Heart left ventricle (tissue), 16 donors: ENCODE results near the gene ZNF202. TPM values are rescaled to one million over a fixed set of nuclear protein-coding genes. Genes with fewer than 3 reads are reported as not detected.
A peak's percentile ranks its signal among the peaks of the same experiment; 100 is the strongest.

ENCODE experiments used
- ATAC-seq, 4 donors: fragments of 200-7000 bp; cut with Tn5 transposase; one replicate each; pipeline ENCODE4 v1.9.1; 2020 to 2022; ENCODE audit warnings: moderate library complexity in 4 of 4, mild to moderate bottlenecking in 3 of 4, moderate number of reproducible peaks in 1 of 4
- DNase-seq, 5 donors: peaks; one replicate each; pipeline ENCODE4 v3.0.0-alpha.2; 2020
- H3K27ac ChIP-seq, 12 donors: fragments of 200-600 bp; sonication (generic) in 4 of 12; one replicate each; pipeline versions ENCODE4 v1.5.0 to v1.8.0; 2016 to 2022; ENCODE audit warnings: mild to moderate bottlenecking in 2 of 12
- H3K27me3 ChIP-seq, 9 donors: fragments of 200-600 bp; sonication (generic) in 2 of 9; one replicate each; pipeline versions ENCODE4 v1.5.1 to v1.8.0; 2016 to 2022; ENCODE audit warnings: mild to moderate bottlenecking in 3 of 9
- H3K36me3 ChIP-seq, 9 donors: fragments of 200-600 bp; sonication (generic) in 2 of 9; one replicate each; pipeline versions ENCODE4 v1.5.0 to v1.8.0; 2018 to 2022; ENCODE audit warnings: mild to moderate bottlenecking in 2 of 9
- H3K4me1 ChIP-seq, 12 donors: fragments of 200-600 bp; sonication (generic) in 4 of 12; one replicate each; pipeline versions ENCODE4 v1.5.0 to v1.8.0; 2016 to 2022; ENCODE audit warnings: mild to moderate bottlenecking in 3 of 12
- H3K4me3 ChIP-seq, 12 donors: fragments of 200-600 bp; sonication (generic) in 4 of 12; one replicate each; pipeline versions ENCODE4 v1.5.0 to v1.8.0; 2017 to 2022; ENCODE audit warnings: mild to moderate bottlenecking in 9 of 12, moderate library complexity in 4 of 12
- H3K9me3 ChIP-seq, 12 donors: fragments of 200-600 bp; sonication (generic) in 4 of 12; one replicate each; pipeline versions ENCODE4 v1.5.0 to v1.8.0; 2016 to 2022; ENCODE audit warnings: mild to moderate bottlenecking in 1 of 12
- POLR2A ChIP-seq, 2 donors: fragments of 450-650 bp; IDR thresholded peaks; one replicate each; pipeline ENCODE4 v1.6.1; 2017; ENCODE audit warnings: antibody characterized with exemption in 2 of 2, mild to moderate bottlenecking in 2 of 2, moderate library complexity in 2 of 2
- WGBS, 4 donors: extraction: QIAGEN DNeasy Blood & Tissue Kit in 2 of 4; methylation state at CpG; one replicate each; pipeline versions ENCODE4 v1.1.5 to v1.1.7; 2013 to 2018; 5-methylcytosine and 5-hydroxymethylcytosine counted together
- intact Hi-C, 10 donors: fragments of 100-400 bp; cut with DNase I; formaldehyde crosslinking; loops; one replicate each; pipeline versions ENCODE4 v1.11.1 to v1.14.2; 2022
- polyA plus RNA-seq, 2 donors: library from polyadenylated mRNA; stranded (reverse); fragments of 200-250 nt; gene quantifications; one replicate each; pipeline ENCODE4 v1.2.3, GENCODE V29; 2013
- total RNA-seq, 9 donors: library from RNA; depleted of rRNA in 2 of 9; stranded (reverse); fragments of >200 nt in 2 of 9; fragmentation: NEBNext Ultra II Directional in 3 of 9; extraction: Animal tissue kit (Norgen Biotek cat#: 25700) in 3 of 9; gene quantifications; one replicate each; pipeline versions ENCODE4 v1.1.0 to v1.2.4, GENCODE V29; 2016 to 2023
- TF ChIP-seq, protein P1 (sequence below), 12 donors: fragments of 200-600 bp; sonication (generic) in 4 of 12; IDR thresholded peaks; one replicate each; pipeline versions ENCODE4 v1.5.0 to v1.8.0; 2018 to 2022; ENCODE audit warnings: antibody characterized with exemption in 12 of 12, mild to moderate bottlenecking in 5 of 12
- donor health status: ischemic (EF 13 %, LVEDD 7.1; RV severe dilation, severe dysfunction).
- donor health status: healthy with polysubstance abuse.
- donor health status: DM: no; HTN: yes; CAD: no.
- donor health status: DM: no; HTN: no; CAD: no.
- donor health status: ischemic (EF 25% LVEDD 6.9; RV normal size, moderate dysfunction).
- donor health status: ischemic (EF 25% LVEDD 5.7; RV mildly dilated, moderate dysfunction).
- donor health status: healthy.
- donor health status: DM: yes; HTN: yes; CAD: no.
- donor health status: ischemic (EF 35%, LVEDD 5.7; RV mildly dilated, moderate dysfunction).
- donor health status: nonischemic (EF 11% LVEDD 7.7; RV severe dilation, severe dysfunction).
- donor health status: DM: yes; HTN: yes; CAD: no.
- donor health status: PGD.
- donor health status: ischemic (EF 29% LVEDD 5.4; RV normal size, mild dysfunction).
- donor health status: nonischemic (EF 23%, LVEDD 6.1; RV moderate dilation, normal function).

The ZNF202 gene
- total and polyA plus RNA-seq, 11 donors: 1.7 to 7.0 (median 4.4) TPM

DNA sequence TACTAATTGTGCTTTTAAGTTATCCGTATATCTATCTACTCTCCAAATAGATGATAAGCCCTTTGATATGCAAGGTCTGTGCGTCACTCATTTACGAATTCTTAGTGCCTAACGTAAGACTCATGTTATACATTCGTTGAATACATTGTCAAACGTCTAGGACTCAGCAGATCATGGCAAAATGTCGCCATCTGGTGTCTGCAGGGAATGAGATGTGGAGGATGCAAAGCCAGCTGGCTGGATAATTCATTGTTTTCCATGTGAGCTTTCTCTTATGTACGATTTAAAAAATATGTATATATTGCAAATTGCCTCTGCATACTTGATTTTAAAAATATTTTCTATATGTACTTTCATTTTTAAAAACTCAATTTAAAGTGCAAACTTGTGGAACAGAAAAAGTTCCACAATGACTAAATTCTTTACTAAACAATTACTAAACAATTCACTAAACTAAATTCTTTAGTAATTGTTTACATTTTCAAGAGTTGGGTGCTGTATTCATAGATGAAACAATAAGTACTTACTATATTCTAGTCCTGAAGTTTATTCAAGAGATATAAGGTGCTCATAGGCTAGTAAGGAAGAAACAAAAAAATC is 33.8 kb downstream of the ZNF202 start:
- no peaks in the 10 kb centered on the region for H3K4me1 ChIP-seq
- no peak overlapping the region for H3K27ac ChIP-seq
- WGBS, 4 donors: 3% methylated on average over 8 of the region's 8 CpGs
- no peak overlapping the region for H3K4me3 ChIP-seq
- DNase-seq (peak in 4 of 5 donors; percentile 40 to 51 (median 42)), ATAC-seq (peak in 1 of 4 donors; percentile 59)
- no peaks in the 10 kb centered on the region for H3K36me3 ChIP-seq
- intact Hi-C loops: loop anchor here (1.0 to 10.0 kb wide), 10 partner anchors 65 to 195 kb away; no protein-coding TSS in a partner anchor
- H3K27me3 ChIP-seq: peaks cover 0 to 4% (median 0%) of the 10 kb centered on the region in 9 donors
- TF ChIP-seq, protein P1, sequence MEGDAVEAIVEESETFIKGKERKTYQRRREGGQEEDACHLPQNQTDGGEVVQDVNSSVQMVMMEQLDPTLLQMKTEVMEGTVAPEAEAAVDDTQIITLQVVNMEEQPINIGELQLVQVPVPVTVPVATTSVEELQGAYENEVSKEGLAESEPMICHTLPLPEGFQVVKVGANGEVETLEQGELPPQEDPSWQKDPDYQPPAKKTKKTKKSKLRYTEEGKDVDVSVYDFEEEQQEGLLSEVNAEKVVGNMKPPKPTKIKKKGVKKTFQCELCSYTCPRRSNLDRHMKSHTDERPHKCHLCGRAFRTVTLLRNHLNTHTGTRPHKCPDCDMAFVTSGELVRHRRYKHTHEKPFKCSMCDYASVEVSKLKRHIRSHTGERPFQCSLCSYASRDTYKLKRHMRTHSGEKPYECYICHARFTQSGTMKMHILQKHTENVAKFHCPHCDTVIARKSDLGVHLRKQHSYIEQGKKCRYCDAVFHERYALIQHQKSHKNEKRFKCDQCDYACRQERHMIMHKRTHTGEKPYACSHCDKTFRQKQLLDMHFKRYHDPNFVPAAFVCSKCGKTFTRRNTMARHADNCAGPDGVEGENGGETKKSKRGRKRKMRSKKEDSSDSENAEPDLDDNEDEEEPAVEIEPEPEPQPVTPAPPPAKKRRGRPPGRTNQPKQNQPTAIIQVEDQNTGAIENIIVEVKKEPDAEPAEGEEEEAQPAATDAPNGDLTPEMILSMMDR (IDR thresholded peaks at IDR 0.05): peak; percentile 38 to 83 (median 73)
- no peak for TF ChIP-seq POLR2A (IDR thresholded peaks at IDR 0.05)
- no peaks in the 10 kb centered on the region for H3K9me3 ChIP-seq

DNA sequence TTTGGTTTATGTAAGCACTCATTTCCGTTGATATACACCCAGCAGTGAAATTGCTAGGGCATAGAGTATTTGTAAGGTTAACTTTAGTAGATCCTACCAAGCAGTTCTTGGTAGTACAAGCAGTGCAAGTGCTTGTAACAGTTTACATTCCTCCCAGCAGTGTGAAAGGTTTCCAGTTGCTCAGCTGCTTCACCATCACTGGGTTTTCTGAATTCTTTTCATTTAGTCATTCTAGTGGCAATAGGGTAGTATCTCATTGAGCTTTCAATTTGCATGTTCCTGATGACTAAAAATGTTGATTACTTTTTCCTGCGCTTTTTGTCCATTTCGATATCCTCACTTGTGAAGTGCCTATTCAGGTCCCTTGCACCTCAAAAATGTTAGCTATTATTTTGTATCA is 34.3 kb downstream of the ZNF202 start:
- Histone ChIP-seq H3K27ac (no peak overlapping the region), H3K4me1 (no peaks in the 10 kb centered on the region), H3K4me3 (no peak overlapping the region), H3K36me3 (no peaks in the 10 kb centered on the region), H3K27me3 (peaks cover 0 to 5% (median 0%) of the 10 kb centered on the region in 9 donors), H3K9me3 (no peaks in the 10 kb centered on the region)
- ATAC-seq (no peak), DNase-seq (no peak)
- intact Hi-C loops: loop anchor here (1.0 to 10.0 kb wide), 10 partner anchors 65 to 195 kb away; no protein-coding TSS in a partner anchor
- no peak for TF ChIP-seq POLR2A (IDR thresholded peaks at IDR 0.05)
- TF ChIP-seq, protein P1 (IDR thresholded peaks at IDR 0.05): no peak
- 92 to 97% (median 95%) methylated on average over 3 of the region's 3 CpGs for WGBS, 4 donors

DNA sequence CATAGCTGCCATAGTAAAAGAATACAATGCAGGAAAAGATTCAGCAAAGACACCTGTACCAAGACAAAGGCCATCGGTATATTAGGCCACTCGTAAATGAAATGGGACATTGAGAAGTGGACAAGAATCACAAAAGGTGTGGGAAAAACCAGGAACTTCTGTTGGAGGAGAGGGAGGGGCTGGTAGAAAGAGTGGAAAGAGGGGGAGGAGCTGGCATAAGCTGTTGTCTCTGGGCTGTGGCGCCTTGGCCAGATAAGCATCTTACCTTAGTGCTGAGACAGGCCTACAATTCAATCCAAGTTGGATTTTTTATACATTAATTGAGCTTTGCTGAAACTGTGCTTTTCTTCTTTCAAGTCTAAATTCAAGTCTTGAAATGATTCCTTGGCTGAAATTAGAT is 37.1 kb downstream of the ZNF202 start:
- 94 to 97% (median 95%) methylated on average over 3 of the region's 3 CpGs for WGBS, 4 donors
- Histone ChIP-seq H3K4me1 (peaks cover 0 to 3% (median 0%) of the 10 kb centered on the region in 12 donors), H3K9me3 (no peaks in the 10 kb centered on the region), H3K36me3 (no peaks in the 10 kb centered on the region), H3K27ac (no peak overlapping the region), H3K4me3 (no peak overlapping the region), H3K27me3 (peaks cover 0 to 5% (median 0%) of the 10 kb centered on the region in 9 donors)
- intact Hi-C loops: loop anchor here in 4 of 10 donors (5.0 to 10.0 kb wide), 2 partner anchors 62 to 190 kb away; no protein-coding TSS in a partner anchor
- DNase-seq: no peak
- TF ChIP-seq, protein P1 (IDR thresholded peaks at IDR 0.05): no peak
- no peak for TF ChIP-seq POLR2A (IDR thresholded peaks at IDR 0.05)
- no peak for ATAC-seq

DNA sequence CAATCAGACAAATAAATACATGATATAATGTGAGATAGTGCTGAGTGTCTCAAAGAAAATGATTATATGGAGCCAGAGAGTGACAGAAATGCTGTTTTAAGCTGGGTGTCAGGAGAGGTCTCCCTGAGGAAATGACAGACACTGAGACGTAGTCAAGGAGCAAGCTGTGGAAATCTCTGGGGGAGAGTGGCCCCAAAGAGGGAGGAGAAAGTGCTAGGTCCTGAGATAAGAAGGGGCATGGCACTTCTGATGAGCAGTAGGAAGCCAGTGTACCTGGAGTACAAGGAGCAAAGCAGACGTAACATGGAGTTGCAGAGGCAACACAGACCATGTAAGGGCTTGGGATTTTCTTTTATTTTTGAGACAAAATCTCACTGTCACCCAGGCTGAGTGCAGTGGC is 38.8 kb downstream of the ZNF202 start:
- DNase-seq (no peak), ATAC-seq (no peak)
- WGBS, 4 donors: 49 to 53% (median 52%) methylated on average over 2 of the region's 2 CpGs
- Histone ChIP-seq H3K27ac (no peak overlapping the region), H3K9me3 (no peaks in the 10 kb centered on the region), H3K27me3 (peaks cover 0 to 5% (median 0%) of the 10 kb centered on the region in 9 donors), H3K36me3 (no peaks in the 10 kb centered on the region), H3K4me1 (peaks cover 0 to 3% (median 0%) of the 10 kb centered on the region in 12 donors), H3K4me3 (no peak overlapping the region)
- intact Hi-C loops: loop anchor here in 4 of 10 donors (5.0 to 10.0 kb wide), 2 partner anchors 60 to 188 kb away; no protein-coding TSS in a partner anchor
- TF ChIP-seq POLR2A (IDR thresholded peaks at IDR 0.05): no peak
- TF ChIP-seq, protein P1 (IDR thresholded peaks at IDR 0.05): no peak
